GM12878 (cell line): Measurements from ENCODE around the gene HOXB2. TPM values are rescaled to one million over a fixed set of nuclear protein-coding genes. Genes with fewer than 3 reads are reported as not detected.

Experiments
- ATAC-seq: fragments of 200-7000 bp; cut with Tn5 transposase; 3 replicates; pipeline ENCODE4 v1.9.1; 2020; ENCODE audit warnings: mild to moderate bottlenecking, moderate library complexity
- BruUV-seq: library from RNA; stranded (reverse); fragments of 400-500 nt; replicated peaks from 2 replicates; lab custom pipeline; 2021; lab: Mats Ljungman, UMichigan
- CTCF ChIA-PET: fragments of 300-600 bp; sonication (Branson Sonifier 250); formaldehyde crosslinking; extraction: SDS; loops from one replicate; lab custom pipeline; 2021; ENCODE audit warnings: inconsistent platforms; lab: Yijun Ruan, JAX
- POLR2A ChIA-PET: fragments of 350-600 bp; formaldehyde crosslinking; extraction: SDS; loops from one replicate; lab custom pipeline; 2021; ENCODE audit warnings: inconsistent platforms; lab: Charles Lee
- RAD21 ChIA-PET: fragments of 300-600 bp; sonication (Branson Sonifier 250); formaldehyde crosslinking; loops from one replicate; lab custom pipeline; 2023; ENCODE audit warnings: antibody characterized with exemption; ENCODE audit not compliant: unreplicated experiment; lab: Charles Lee
- SMC1A ChIA-PET: fragments of 300-600 bp; sonication (Branson Sonifier 250); formaldehyde crosslinking; loops from one replicate; lab custom pipeline; 2023; ENCODE audit not compliant: unreplicated experiment, uncharacterized antibody; lab: Charles Lee
- DNase-seq: peaks from one replicate; pipeline ENCODE4 v3.0.0-alpha.2; 2011; ENCODE audit warnings: low read depth, low spot score
- FAIRE-seq: peaks from 3 replicates; lab custom pipeline; 2011; peaks lifted over from hg19 to GRCh38; lab: Jason Lieb, UNC
- H2AFZ ChIP-seq: 2 replicates; pipeline ENCODE4 v1.6.0; 2011; ENCODE audit warnings: low read depth, low read length, control low read depth; ENCODE audit not compliant: control insufficient read depth
- H3K27ac ChIP-seq: 2 replicates; pipeline ENCODE4 v1.5.1; 2011; ENCODE audit warnings: control low read depth; ENCODE audit not compliant: control insufficient read depth, insufficient read depth
- H3K27me3 ChIP-seq, 2 experiments: replicated peaks in 1 of 2; 2 replicates each; pipeline versions ENCODE4 v1.6.0 to v1.6.1; 2011; ENCODE audit warnings: low read length in 1 of 2; ENCODE audit not compliant: control insufficient read depth in 2 of 2, insufficient read depth in 2 of 2
- H3K36me3 ChIP-seq, 2 experiments: 2 replicates each; pipeline ENCODE4 v1.5.1; 2011; ENCODE audit warnings: low read length in 1 of 2; ENCODE audit not compliant: control insufficient read depth in 2 of 2, insufficient read depth in 2 of 2
- H3K4me1 ChIP-seq: 2 replicates; pipeline ENCODE4 v1.6.1; 2011; ENCODE audit warnings: mild to moderate bottlenecking, low read length, moderate library complexity, mixed read lengths; ENCODE audit not compliant: control insufficient read depth, insufficient read depth
- H3K4me2 ChIP-seq: 2 replicates; pipeline ENCODE4 v1.6.0; 2011; ENCODE audit warnings: control low read depth; ENCODE audit not compliant: control insufficient read depth, insufficient read depth
- H3K4me3 ChIP-seq: fragments of 200-600 bp; sonication (generic); 2 replicates; pipeline ENCODE4 v1.5.1; 2016
- H3K79me2 ChIP-seq: 2 replicates; pipeline ENCODE4 v1.6.0; 2011; ENCODE audit warnings: low read length; ENCODE audit not compliant: control insufficient read depth, insufficient read depth
- H3K9ac ChIP-seq: 2 replicates; pipeline ENCODE4 v1.8.0; 2011; ENCODE audit warnings: low read length, control low read depth, mixed read lengths; ENCODE audit not compliant: control insufficient read depth, insufficient read depth
- H3K9me3 ChIP-seq: replicated peaks from 3 replicates; pipeline ENCODE4 v1.5.1; 2011; ENCODE audit warnings: mild to moderate bottlenecking, low read length; ENCODE audit not compliant: control insufficient read depth, insufficient read depth
- H4K20me1 ChIP-seq: 2 replicates; pipeline ENCODE4 v1.6.0; 2011; ENCODE audit not compliant: control insufficient read depth, insufficient read depth
- BCL11A ChIP-seq: IDR thresholded peaks from 2 replicates; pipeline ENCODE4 v1.6.1; 2011; ENCODE audit warnings: low read depth, low read length
- CHD2 ChIP-seq: IDR thresholded peaks from 2 replicates; pipeline ENCODE4 v1.6.1; 2011; ENCODE audit warnings: low read depth, low read length, improper control_type of control experiment, borderline replicate concordance
- CREB1 ChIP-seq: IDR thresholded peaks from 2 replicates; pipeline ENCODE4 v1.6.1; 2012; ENCODE audit warnings: low read depth, mild to moderate bottlenecking, inconsistent platforms
- CREM ChIP-seq: IDR thresholded peaks from 2 replicates; pipeline ENCODE4 v1.6.1; 2014; ENCODE audit warnings: antibody characterized with exemption, low read depth
- FOXK2 ChIP-seq: fragments of 450-650 bp; IDR thresholded peaks from 2 replicates; pipeline ENCODE4 v1.6.1; 2017; ENCODE audit warnings: mild to moderate bottlenecking, moderate library complexity
- GATAD2B ChIP-seq: fragments of 450-650 bp; conservative IDR thresholded peaks from 2 replicates; pipeline ENCODE4 v1.6.1; 2017; ENCODE audit warnings: low read depth, mild to moderate bottlenecking, moderate library complexity
- KDM1A ChIP-seq: fragments of 200-600 bp; sonication (generic); IDR thresholded peaks from 2 replicates; pipeline ENCODE4 v1.6.1; 2016; ENCODE audit warnings: borderline replicate concordance
- LARP7 ChIP-seq: fragments of 450-650 bp; IDR thresholded peaks from 2 replicates; pipeline ENCODE4 v1.6.1; 2017; ENCODE audit warnings: mild to moderate bottlenecking
- MTA2 ChIP-seq: fragments of 450-650 bp; IDR thresholded peaks from 2 replicates; pipeline ENCODE4 v1.6.1; 2016; ENCODE audit warnings: low read depth, mild to moderate bottlenecking, moderate library complexity
- POLR2AphosphoS2 ChIP-seq: IDR thresholded peaks from 2 replicates; pipeline ENCODE4 v1.6.1; 2011; ENCODE audit warnings: low read depth, mild to moderate bottlenecking, low read length, improper control_type of control experiment, moderate library complexity
- TCF12 ChIP-seq: IDR thresholded peaks from 2 replicates; pipeline ENCODE4 v1.6.1; 2011; ENCODE audit warnings: low read depth, mild to moderate bottlenecking, low read length
- TCF3 ChIP-seq: IDR thresholded peaks from 2 replicates; pipeline ENCODE4 v1.6.1; 2012; ENCODE audit warnings: low read depth, mild to moderate bottlenecking, low read length, borderline replicate concordance; ENCODE audit not compliant: insufficient read depth
- ZNF384 ChIP-seq: IDR thresholded peaks from 2 replicates; pipeline ENCODE4 v1.6.1; 2012; ENCODE audit warnings: low read depth, mild to moderate bottlenecking, low read length, improper control_type of control experiment, borderline replicate concordance
- ZSCAN29 ChIP-seq: fragments of 450-650 bp; IDR thresholded peaks from 2 replicates; pipeline ENCODE4 v1.6.1; 2017; ENCODE audit warnings: mild to moderate bottlenecking, moderate library complexity
- in situ Hi-C: fragments of 300-500 bp; cut with MboI; formaldehyde crosslinking; loops from 9 replicates; pipeline ENCODE4 v1.14.3; 2018; ENCODE audit warnings: mixed read lengths
- intact Hi-C: fragments of 100-400 bp; cut with micrococcal nuclease; formaldehyde crosslinking; loops from one replicate; pipeline ENCODE4 v1.14.2; 2022; ENCODE audit not compliant: unreplicated experiment
- polyA plus RNA-seq, 11 experiments: library from polyadenylated mRNA; depleted of rRNA in 4 of 11; unstranded in 6 of 11; stranded (reverse) in 5 of 11; fragments of >200 nt; fragmentation: Nextera tagmentation in 4 of 11; fragmentation: Illumina TruSeq in 1 of 11; extraction: Ambion mirVana in 4 of 11; extraction: Trizol in 1 of 11; gene quantifications; 1 replicate in 1 of 11; 2 replicates in 10 of 11; pipeline versions ENCODE4 v1.2.1 to v1.2.3, GENCODE V29; 2011 to 2016; ENCODE audit warnings: inconsistent platforms in 2 of 11, missing spikeins in 2 of 11, low read depth in 1 of 11
- total RNA-seq, 4 experiments: library from RNA; depleted of rRNA in 3 of 4; stranded (reverse); fragments of >200 nt in 3 of 4; fragmentation: Illumina TruSeq in 1 of 4; extraction: Trizol in 1 of 4; gene quantifications; 2 replicates each; pipeline versions ENCODE4 v1.2.1 to v1.2.3, GENCODE V29; 2013 to 2021
- TF ChIP-seq, protein P1 (sequence below): fragments of 450-650 bp; formaldehyde crosslinking; IDR thresholded peaks from 2 replicates; pipeline ENCODE4 v1.5.0; 2022; ENCODE audit warnings: mild to moderate bottlenecking, missing genetic modification characterization
- TF ChIP-seq, protein P2 (sequence below): fragments of 450-650 bp; IDR thresholded peaks from 2 replicates; pipeline ENCODE4 v1.6.1; 2017; ENCODE audit warnings: mild to moderate bottlenecking
- TF ChIP-seq, protein P3 (sequence below): fragments of 450-650 bp; IDR thresholded peaks from 2 replicates; pipeline ENCODE4 v1.6.1; 2018; ENCODE audit warnings: borderline replicate concordance, mild to moderate bottlenecking; ENCODE audit not compliant: partially characterized antibody

The HOXB2 gene
- total and polyA plus RNA-seq, 10 of the 15 experiments (the other 5 are each of a cell fraction or from before 2014, with no cell fraction given), result 0.16 to 8.8 (median 2.3) TPM

DNA sequence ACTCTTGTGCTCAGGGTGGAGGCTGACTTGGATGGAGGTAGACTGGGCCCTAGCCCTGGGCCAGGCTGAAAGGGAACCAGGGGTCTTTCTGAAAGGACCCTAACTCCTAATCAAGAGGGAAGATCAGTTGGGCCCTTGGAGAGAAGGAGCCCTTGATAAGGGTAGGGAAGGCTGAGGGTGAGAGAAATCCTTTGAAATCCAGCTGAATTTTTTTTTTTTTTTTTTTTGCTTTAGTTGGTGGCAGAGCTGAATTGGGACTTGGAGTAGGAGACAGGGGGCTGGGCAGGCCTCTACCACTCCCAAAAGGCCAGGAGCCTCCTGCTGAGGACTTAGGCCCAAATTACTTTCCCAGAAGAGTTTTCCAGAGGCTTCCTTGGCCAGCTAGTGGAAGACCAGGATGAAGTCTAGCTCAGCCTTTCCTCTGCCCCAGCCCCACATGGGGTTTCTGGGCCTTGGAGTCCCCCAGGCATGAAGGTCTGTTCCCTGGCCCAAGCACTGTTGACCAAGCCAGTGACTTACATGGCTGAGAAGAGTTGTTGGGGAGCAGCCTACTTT is 45.8 kb upstream of the HOXB2 start:
- no peak for ATAC-seq
- TF ChIP-seq TCF12 (no peak), BCL11A (no peak), KDM1A (no peak), ZSCAN29 (no peak), ZNF384 (no peak), CHD2 (no peak), CREB1 (no peak), TCF3 (no peak), GATAD2B (no peak), LARP7 (no peak), FOXK2 (no peak), CREM (no peak), POLR2AphosphoS2 (no peak), MTA2 (no peak)
- TF ChIP-seq, protein P1, sequence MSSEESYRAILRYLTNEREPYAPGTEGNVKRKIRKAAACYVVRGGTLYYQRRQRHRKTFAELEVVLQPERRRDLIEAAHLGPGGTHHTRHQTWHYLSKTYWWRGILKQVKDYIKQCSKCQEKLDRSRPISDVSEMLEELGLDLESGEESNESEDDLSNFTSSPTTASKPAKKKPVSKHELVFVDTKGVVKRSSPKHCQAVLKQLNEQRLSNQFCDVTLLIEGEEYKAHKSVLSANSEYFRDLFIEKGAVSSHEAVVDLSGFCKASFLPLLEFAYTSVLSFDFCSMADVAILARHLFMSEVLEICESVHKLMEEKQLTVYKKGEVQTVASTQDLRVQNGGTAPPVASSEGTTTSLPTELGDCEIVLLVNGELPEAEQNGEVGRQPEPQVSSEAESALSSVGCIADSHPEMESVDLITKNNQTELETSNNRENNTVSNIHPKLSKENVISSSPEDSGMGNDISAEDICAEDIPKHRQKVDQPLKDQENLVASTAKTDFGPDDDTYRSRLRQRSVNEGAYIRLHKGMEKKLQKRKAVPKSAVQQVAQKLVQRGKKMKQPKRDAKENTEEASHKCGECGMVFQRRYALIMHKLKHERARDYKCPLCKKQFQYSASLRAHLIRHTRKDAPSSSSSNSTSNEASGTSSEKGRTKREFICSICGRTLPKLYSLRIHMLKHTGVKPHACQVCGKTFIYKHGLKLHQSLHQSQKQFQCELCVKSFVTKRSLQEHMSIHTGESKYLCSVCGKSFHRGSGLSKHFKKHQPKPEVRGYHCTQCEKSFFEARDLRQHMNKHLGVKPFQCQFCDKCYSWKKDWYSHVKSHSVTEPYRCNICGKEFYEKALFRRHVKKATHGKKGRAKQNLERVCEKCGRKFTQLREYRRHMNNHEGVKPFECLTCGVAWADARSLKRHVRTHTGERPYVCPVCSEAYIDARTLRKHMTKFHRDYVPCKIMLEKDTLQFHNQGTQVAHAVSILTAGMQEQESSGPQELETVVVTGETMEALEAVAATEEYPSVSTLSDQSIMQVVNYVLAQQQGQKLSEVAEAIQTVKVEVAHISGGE (CRISPR knock-in tag), result no peak
- TF ChIP-seq, protein P2, sequence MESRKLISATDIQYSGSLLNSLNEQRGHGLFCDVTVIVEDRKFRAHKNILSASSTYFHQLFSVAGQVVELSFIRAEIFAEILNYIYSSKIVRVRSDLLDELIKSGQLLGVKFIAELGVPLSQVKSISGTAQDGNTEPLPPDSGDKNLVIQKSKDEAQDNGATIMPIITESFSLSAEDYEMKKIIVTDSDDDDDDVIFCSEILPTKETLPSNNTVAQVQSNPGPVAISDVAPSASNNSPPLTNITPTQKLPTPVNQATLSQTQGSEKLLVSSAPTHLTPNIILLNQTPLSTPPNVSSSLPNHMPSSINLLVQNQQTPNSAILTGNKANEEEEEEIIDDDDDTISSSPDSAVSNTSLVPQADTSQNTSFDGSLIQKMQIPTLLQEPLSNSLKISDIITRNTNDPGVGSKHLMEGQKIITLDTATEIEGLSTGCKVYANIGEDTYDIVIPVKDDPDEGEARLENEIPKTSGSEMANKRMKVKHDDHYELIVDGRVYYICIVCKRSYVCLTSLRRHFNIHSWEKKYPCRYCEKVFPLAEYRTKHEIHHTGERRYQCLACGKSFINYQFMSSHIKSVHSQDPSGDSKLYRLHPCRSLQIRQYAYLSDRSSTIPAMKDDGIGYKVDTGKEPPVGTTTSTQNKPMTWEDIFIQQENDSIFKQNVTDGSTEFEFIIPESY, result no peak
- TF ChIP-seq, protein P3, sequence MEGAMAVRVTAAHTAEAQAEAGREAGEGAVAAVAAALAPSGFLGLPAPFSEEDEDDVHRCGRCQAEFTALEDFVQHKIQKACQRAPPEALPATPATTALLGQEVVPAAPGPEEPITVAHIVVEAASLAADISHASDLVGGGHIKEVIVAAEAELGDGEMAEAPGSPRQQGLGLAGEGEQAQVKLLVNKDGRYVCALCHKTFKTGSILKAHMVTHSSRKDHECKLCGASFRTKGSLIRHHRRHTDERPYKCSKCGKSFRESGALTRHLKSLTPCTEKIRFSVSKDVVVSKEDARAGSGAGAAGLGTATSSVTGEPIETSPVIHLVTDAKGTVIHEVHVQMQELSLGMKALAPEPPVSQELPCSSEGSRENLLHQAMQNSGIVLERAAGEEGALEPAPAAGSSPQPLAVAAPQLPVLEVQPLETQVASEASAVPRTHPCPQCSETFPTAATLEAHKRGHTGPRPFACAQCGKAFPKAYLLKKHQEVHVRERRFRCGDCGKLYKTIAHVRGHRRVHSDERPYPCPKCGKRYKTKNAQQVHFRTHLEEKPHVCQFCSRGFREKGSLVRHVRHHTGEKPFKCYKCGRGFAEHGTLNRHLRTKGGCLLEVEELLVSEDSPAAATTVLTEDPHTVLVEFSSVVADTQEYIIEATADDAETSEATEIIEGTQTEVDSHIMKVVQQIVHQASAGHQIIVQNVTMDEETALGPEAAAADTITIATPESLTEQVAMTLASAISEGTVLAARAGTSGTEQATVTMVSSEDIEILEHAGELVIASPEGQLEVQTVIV, result no peak
- FAIRE-seq, result no peak
- intact Hi-C loops (no loop called here), in situ Hi-C loops (no loop called here)
- POLR2A ChIA-PET, result no interaction called here
- Histone ChIP-seq H3K4me3 (no peak overlapping the region), H3K9me3 (no peaks in the 10 kb centered on the region), H3K27ac (no peak overlapping the region), H4K20me1 (no peaks in the 10 kb centered on the region), H3K27me3 (peaks cover 0 to 8% of the 10 kb centered on the region in 2 experiments; a peak in 3 of 4 replicates), H3K9ac (no peak overlapping the region), H3K36me3 (no peaks in the 10 kb centered on the region), H3K4me2 (no peak overlapping the region), H2AFZ (no peak overlapping the region), H3K79me2 (no peaks in the 10 kb centered on the region), H3K4me1 (no peaks in the 10 kb centered on the region)
- no peak for DNase-seq
- RAD21 ChIA-PET, result interaction anchor here (1.0 to 3.4 kb wide), 4 partner anchors 99 to 257 kb away, joined by 3 to 21 read pairs (median 4); no protein-coding TSS in a partner anchor
- SMC1A ChIA-PET, result interaction anchor here (1.0 kb wide), 1 partner anchor 256 kb away, joined by 3 read pairs; no protein-coding TSS in a partner anchor
- BruUV-seq, result no TSS peak
- CTCF ChIA-PET, result interaction anchor here (0.8 to 4.8 kb wide), 4 partner anchors 11 to 328 kb away, joined by 3 to 113 read pairs (median 26); no protein-coding TSS in a partner anchor
